Parathyroid adenoma (tissue), 2 donors: ENCODE measurements around the gene GRM7.

ENCODE experiments used
- H2AFZ ChIP-seq: fragments of 300-600 bp; sonication (generic); one replicate; pipeline ENCODE4 v1.7.0; 2017; ENCODE audit warnings: antibody characterized with exemption, mild to moderate bottlenecking
- H3K27ac ChIP-seq: fragments of 300-600 bp; sonication (generic); one replicate; pipeline ENCODE4 v1.7.0; 2017
- H3K27me3 ChIP-seq: fragments of 300-600 bp; sonication (generic); one replicate; pipeline ENCODE4 v1.7.0; 2017; ENCODE audit warnings: low read length; ENCODE audit not compliant: control insufficient read depth, insufficient read depth
- H3K36me3 ChIP-seq: fragments of 300-600 bp; sonication (generic); one replicate; pipeline ENCODE4 v1.7.0; 2017; ENCODE audit warnings: low read length; ENCODE audit not compliant: control insufficient read depth, insufficient read depth
- H3K4me1 ChIP-seq: fragments of 300-600 bp; sonication (generic); one replicate; pipeline ENCODE4 v1.7.0; 2017; ENCODE audit warnings: control low read depth
- H3K4me2 ChIP-seq: fragments of 300-600 bp; sonication (generic); one replicate; pipeline ENCODE4 v1.7.0; 2017; ENCODE audit warnings: low read length
- H3K4me3 ChIP-seq: fragments of 300-600 bp; sonication (generic); one replicate; pipeline ENCODE4 v1.7.0; 2017; ENCODE audit warnings: low read depth, low read length
- H3K79me2 ChIP-seq: fragments of 300-600 bp; sonication (generic); one replicate; pipeline ENCODE4 v1.7.0; 2017; ENCODE audit warnings: control low read depth
- H3K9ac ChIP-seq: fragments of 300-600 bp; sonication (generic); one replicate; pipeline ENCODE4 v1.7.0; 2017; ENCODE audit warnings: mild to moderate bottlenecking
- H3K9me3 ChIP-seq: fragments of 300-600 bp; sonication (generic); one replicate; pipeline ENCODE4 v1.7.0; 2017; ENCODE audit warnings: low read length; ENCODE audit not compliant: control insufficient read depth
- CTCF ChIP-seq: fragments of 300-600 bp; sonication (generic); IDR thresholded peaks from one replicate; pipeline ENCODE4 v1.7.0; 2017; ENCODE audit warnings: antibody characterized with exemption, mild to moderate bottlenecking
- donor health status: primary hyperparathyroidism.

GRM7 gene

GRCh38 chr3:7275396-7275795, 414.5 kb downstream of the GRM7 start:
- TF ChIP-seq CTCF = no peak
- no peaks in the 10 kb centered on the region for H3K4me1 ChIP-seq
- no peak overlapping the region for H3K4me2 ChIP-seq
- H3K4me3 ChIP-seq = no peak overlapping the region
- no peaks in the 10 kb centered on the region for H3K79me2 ChIP-seq
- no peaks in the 10 kb centered on the region for H3K27me3 ChIP-seq
- no peak overlapping the region for H2AFZ ChIP-seq
- H3K9ac ChIP-seq = no peak overlapping the region
- H3K36me3 ChIP-seq = no peaks in the 10 kb centered on the region
- no peaks in the 10 kb centered on the region for H3K9me3 ChIP-seq
- no peak overlapping the region for H3K27ac ChIP-seq

GRCh38 chr3:7280318-7280717, 419.4 kb downstream of the GRM7 start:
- TF ChIP-seq CTCF = no peak
- Histone ChIP-seq H3K9me3 (no peaks in the 10 kb centered on the region), H3K36me3 (no peaks in the 10 kb centered on the region), H3K79me2 (no peaks in the 10 kb centered on the region), H3K4me1 (no peaks in the 10 kb centered on the region), H3K4me2 (no peak overlapping the region), H3K4me3 (no peak overlapping the region), H3K9ac (no peak overlapping the region), H2AFZ (no peak overlapping the region), H3K27me3 (no peaks in the 10 kb centered on the region), H3K27ac (no peak overlapping the region)

GRCh38 chr3:7282988-7283387, 422.1 kb downstream of the GRM7 start:
- Histone ChIP-seq H3K9me3 (no peaks in the 10 kb centered on the region), H3K9ac (no peak overlapping the region), H3K27ac (no peak overlapping the region), H3K27me3 (no peaks in the 10 kb centered on the region), H3K36me3 (no peaks in the 10 kb centered on the region), H3K79me2 (no peaks in the 10 kb centered on the region), H3K4me2 (no peak overlapping the region), H3K4me3 (no peak overlapping the region), H2AFZ (no peak overlapping the region), H3K4me1 (no peaks in the 10 kb centered on the region)
- TF ChIP-seq CTCF = no peak

- H3K27ac ChIP-seq = no peak overlapping the region
- H3K4me3 ChIP-seq = no peak overlapping the region
- H3K79me2 ChIP-seq = no peaks in the 10 kb centered on the region
- no peaks in the 10 kb centered on the region for H3K9me3 ChIP-seq
- no peak overlapping the region for H3K4me2 ChIP-seq
- no peak for TF ChIP-seq CTCF
- no peaks in the 10 kb centered on the region for H3K36me3 ChIP-seq
- no peak overlapping the region for H3K9ac ChIP-seq
- H2AFZ ChIP-seq = no peak overlapping the region
- no peaks in the 10 kb centered on the region for H3K27me3 ChIP-seq
- no peaks in the 10 kb centered on the region for H3K4me1 ChIP-seq
Observed at GRCh38 chr3:7285505-7285904, 424.6 kb downstream of the GRM7 start.

GRCh38 chr3:7288133-7288532, 427.2 kb downstream of the GRM7 start:
- Histone ChIP-seq H3K79me2 (no peaks in the 10 kb centered on the region), H3K4me1 (no peaks in the 10 kb centered on the region), H3K4me2 (no peak overlapping the region), H3K36me3 (no peaks in the 10 kb centered on the region), H3K9ac (no peak overlapping the region), H3K9me3 (no peaks in the 10 kb centered on the region), H3K27me3 (no peaks in the 10 kb centered on the region), H3K27ac (no peak overlapping the region), H2AFZ (no peak overlapping the region), H3K4me3 (no peak overlapping the region)
- no peak for TF ChIP-seq CTCF
